Keratinocyte (primary cell): ENCODE data around the gene NUP107.

Experiments
- CTCF ChIP-seq, 3 experiments: IDR thresholded peaks in 1 of 3; conservative IDR thresholded peaks in 1 of 3; optimal IDR thresholded peaks in 1 of 3; 2 replicates in 2 of 3; 3 replicates in 1 of 3; pipeline versions ENCODE3 to v1.5.1; 2011; ENCODE audit warnings: low read length in 3 of 3, mild to moderate bottlenecking in 3 of 3, moderate library complexity in 2 of 3, control low read depth in 1 of 3, inconsistent platforms in 1 of 3; ENCODE audit not compliant: insufficient read depth in 2 of 3; ENCODE audit errors: extremely low read depth in 1 of 3
- EZH2 ChIP-seq: IDR thresholded peaks from one replicate; pipeline ENCODE4 v1.6.1; 2012; ENCODE audit warnings: inconsistent platforms, mild to moderate bottlenecking, low read length, moderate library complexity

GRCh38 chr12:68767191-68767590, 80.4 kb downstream of the NUP107 start:
- TF ChIP-seq EZH2 (no peak), CTCF (optimal IDR thresholded peaks at IDR 0.05 in 1 of 3, IDR thresholded peaks at IDR 0.05 in 1 of 3, conservative IDR thresholded peaks at IDR 0.05 in 1 of 3; ENCODE audit: extremely low read depth in 1 of 3, insufficient read depth in 2 of 3, low read length in 3 of 3) (no peak)
